Mesothelial cell of epicardium (in vitro differentiated cells): ENCODE results near the gene C17orf75. TPM values are rescaled to one million over a fixed set of nuclear protein-coding genes. Genes with fewer than 3 reads are reported as not detected.
A peak's percentile ranks its signal among the peaks of the same experiment; 100 is the strongest.

ENCODE experiments used
- DNase-seq, 2 experiments: peaks; one replicate each; pipeline ENCODE4 v3.0.0; 2021; ENCODE audit warnings: low spot score in 2 of 2; ENCODE audit not compliant: unreplicated experiment in 2 of 2
- H3K27ac Mint-ChIP-seq: 2 replicates; pipeline ENCODE4 v1.8.0; 2021; ENCODE audit warnings: mixed read lengths
- H3K27me3 Mint-ChIP-seq: 2 replicates; pipeline ENCODE4 v1.8.0; 2021; ENCODE audit warnings: low read depth, mixed read lengths
- H3K36me3 Mint-ChIP-seq: 2 replicates; pipeline ENCODE4 v1.8.0; 2021; ENCODE audit warnings: mixed read lengths
- H3K4me1 Mint-ChIP-seq: 2 replicates; pipeline ENCODE4 v1.8.0; 2021; ENCODE audit warnings: mixed read lengths
- H3K4me3 Mint-ChIP-seq: 2 replicates; pipeline ENCODE4 v1.8.0; 2021; ENCODE audit warnings: mild to moderate bottlenecking, moderate library complexity, mixed read lengths
- H3K9me3 Mint-ChIP-seq: 2 replicates; pipeline ENCODE4 v1.8.0; 2021; ENCODE audit warnings: mixed read lengths
- total RNA-seq: library from RNA; stranded (reverse); gene quantifications from 3 replicates; pipeline ENCODE4 v1.2.1, GENCODE V29; 2021
- TF ChIP-seq, protein P1 (sequence below): fragments of 200-600 bp; sonication (generic); IDR thresholded peaks from one replicate; pipeline ENCODE4 v1.5.0; 2021; ENCODE audit warnings: antibody characterized with exemption; ENCODE audit not compliant: unreplicated experiment

C17orf75 gene
- total RNA-seq, 1 donor from 2014 or later = 34.3 TPM

DNA sequence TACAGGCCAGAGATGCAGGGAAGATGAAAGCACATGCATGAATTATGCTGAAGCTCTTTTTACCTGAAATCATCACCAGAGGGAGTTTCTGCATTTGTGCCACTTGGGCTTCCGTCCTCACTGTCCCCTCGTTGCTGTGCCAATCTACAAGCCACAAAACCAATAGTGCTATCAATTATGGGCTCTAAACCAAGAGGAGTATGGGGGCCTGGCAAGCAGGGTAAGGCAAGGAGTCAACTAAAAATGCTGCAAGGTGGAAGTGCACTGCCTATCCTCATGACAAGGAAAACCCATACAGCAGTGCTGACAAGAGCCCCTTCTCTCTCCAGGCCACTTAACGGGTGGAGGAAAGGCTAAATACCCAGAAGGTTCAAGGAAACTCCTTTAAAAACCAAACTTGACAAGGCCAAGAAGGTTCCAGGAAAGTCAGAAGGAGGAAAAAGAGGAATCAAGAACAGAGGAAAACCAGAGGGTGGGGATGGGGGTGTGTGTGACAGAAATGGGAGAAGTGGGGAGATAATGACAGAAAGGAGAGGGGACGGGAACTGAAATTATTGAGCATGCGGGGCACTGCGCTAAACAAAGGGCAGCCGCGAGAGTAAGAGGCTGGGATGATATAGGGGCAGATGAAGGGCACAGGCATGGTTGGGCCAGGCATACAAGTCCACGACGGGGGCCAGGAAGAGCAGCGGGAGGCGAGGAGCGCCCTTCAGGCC is 674 bp downstream of the C17orf75 start:
- DNase-seq = no peak
- H3K4me1 Mint-ChIP-seq = peaks cover 22% of the 10 kb centered on the region
- peak overlapping the region; percentile 88 for H3K4me3 Mint-ChIP-seq
- TF ChIP-seq, protein P1, sequence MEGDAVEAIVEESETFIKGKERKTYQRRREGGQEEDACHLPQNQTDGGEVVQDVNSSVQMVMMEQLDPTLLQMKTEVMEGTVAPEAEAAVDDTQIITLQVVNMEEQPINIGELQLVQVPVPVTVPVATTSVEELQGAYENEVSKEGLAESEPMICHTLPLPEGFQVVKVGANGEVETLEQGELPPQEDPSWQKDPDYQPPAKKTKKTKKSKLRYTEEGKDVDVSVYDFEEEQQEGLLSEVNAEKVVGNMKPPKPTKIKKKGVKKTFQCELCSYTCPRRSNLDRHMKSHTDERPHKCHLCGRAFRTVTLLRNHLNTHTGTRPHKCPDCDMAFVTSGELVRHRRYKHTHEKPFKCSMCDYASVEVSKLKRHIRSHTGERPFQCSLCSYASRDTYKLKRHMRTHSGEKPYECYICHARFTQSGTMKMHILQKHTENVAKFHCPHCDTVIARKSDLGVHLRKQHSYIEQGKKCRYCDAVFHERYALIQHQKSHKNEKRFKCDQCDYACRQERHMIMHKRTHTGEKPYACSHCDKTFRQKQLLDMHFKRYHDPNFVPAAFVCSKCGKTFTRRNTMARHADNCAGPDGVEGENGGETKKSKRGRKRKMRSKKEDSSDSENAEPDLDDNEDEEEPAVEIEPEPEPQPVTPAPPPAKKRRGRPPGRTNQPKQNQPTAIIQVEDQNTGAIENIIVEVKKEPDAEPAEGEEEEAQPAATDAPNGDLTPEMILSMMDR = no peak
- H3K27ac Mint-ChIP-seq = peak overlapping the region; percentile 95
- H3K9me3 Mint-ChIP-seq = no peaks in the 10 kb centered on the region
- H3K27me3 Mint-ChIP-seq = no peaks in the 10 kb centered on the region
- H3K36me3 Mint-ChIP-seq = peaks cover 5% of the 10 kb centered on the region

DNA sequence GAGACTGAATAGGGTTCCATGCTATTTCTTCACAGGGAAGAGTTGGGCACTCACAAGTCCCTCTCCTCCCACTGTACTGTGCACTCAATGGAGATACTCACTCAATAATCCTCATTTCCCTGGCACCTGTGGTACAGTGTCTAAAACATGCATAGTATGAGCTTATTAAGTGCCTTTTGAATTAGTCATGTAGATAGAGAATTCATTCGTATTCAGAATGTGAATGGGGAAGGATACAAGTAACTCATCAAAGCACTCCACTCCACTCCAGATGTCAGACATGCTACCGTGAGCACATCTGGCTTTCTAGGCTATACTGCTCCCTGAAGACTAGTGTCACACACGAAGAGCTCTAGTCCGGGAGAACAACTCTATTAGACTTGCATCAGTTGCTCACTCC is 6.3 kb downstream of the C17orf75 start:
- Mint-ChIP-seq H3K36me3 (peaks cover 28% of the 10 kb centered on the region), H3K27ac (no peak overlapping the region), H3K4me1 (peaks cover 6% of the 10 kb centered on the region), H3K27me3 (no peaks in the 10 kb centered on the region), H3K4me3 (no peak overlapping the region), H3K9me3 (no peaks in the 10 kb centered on the region)
- TF ChIP-seq, protein P1 = no peak
- no peak for DNase-seq

DNA sequence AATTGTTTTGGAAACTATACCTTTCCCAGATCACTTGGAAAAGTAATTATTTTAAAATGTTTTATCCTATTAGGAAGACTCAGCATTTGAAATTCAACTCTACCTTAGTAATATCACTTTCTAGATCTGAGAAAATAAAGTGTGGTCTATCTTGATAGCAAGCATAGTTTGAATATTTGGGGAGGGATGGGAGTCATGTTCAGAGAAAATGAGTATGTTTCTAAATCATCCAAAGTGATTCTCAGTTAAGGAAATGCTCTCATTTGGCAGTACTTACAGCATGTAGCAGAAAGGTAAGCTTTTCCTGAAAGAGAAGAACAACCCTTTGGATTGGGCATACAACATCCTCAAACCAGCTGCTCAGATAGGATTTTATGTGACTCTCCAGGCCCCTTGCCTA is 6.9 kb downstream of the C17orf75 start:
- H3K4me3 Mint-ChIP-seq = no peak overlapping the region
- TF ChIP-seq, protein P1 = no peak
- no peak overlapping the region for H3K27ac Mint-ChIP-seq
- H3K4me1 Mint-ChIP-seq = peaks cover 5% of the 10 kb centered on the region
- H3K27me3 Mint-ChIP-seq = no peaks in the 10 kb centered on the region
- no peak for DNase-seq
- H3K9me3 Mint-ChIP-seq = no peaks in the 10 kb centered on the region
- peaks cover 27% of the 10 kb centered on the region for H3K36me3 Mint-ChIP-seq

DNA sequence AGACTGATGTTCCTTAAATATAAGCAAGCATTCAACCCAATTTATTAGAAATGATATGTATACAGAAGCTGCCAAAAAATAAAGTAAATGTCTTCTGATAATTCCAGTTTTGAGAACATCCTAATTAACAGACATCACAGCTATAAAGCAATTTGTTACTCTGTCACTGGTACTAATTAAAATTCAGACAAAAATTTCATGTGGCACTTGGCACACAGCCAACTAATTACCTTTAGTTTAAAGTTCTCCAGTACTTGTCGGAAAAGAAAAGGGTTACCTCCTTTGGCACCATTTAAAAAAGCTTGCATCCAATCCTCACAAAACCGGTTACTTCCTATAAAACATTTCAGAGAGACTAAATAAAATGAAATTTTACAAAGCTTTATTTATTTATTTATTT is 8.8 kb downstream of the C17orf75 start:
- Mint-ChIP-seq H3K4me1 (peaks cover 4% of the 10 kb centered on the region), H3K27ac (no peak overlapping the region), H3K36me3 (peaks cover 26% of the 10 kb centered on the region), H3K4me3 (no peak overlapping the region), H3K27me3 (no peaks in the 10 kb centered on the region), H3K9me3 (no peaks in the 10 kb centered on the region)
- TF ChIP-seq, protein P1 = no peak
- no peak for DNase-seq

DNA sequence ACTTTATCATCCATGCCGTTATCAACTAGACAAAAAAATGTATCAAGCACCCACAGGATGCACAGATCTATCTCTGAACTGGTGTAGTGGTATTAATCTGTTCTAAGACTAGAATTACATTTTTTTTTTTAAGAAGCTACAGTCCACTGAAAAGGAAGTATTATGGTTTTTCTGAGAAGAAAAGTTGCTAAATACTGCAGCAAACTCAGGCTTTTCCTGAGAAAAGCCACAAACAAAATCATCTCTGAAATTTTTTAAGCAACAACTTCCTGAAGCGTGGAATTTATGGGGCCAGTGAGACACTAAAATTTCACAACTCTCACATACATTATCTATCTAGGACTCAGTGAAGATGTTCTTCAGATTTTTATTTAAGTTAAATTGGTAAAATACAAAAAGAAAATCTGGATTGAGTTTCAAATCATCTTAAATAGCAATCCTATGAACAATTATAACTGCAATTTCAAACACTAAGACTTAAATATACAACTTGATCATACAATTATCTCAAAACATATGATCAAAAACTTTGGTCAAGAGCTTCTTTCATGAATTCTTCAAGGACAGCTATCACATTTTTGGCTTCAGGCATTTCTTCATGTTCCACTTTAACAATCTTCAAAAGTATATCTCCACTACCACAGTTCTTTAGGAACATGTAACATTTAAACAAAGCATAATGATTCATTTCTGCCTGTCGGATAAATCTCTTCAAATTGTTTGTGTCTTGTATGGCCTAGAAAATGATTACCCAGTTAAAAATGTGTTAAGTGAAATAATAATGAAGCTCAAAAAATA is 10.5 kb downstream of the C17orf75 start:
- Mint-ChIP-seq H3K27ac (no peak overlapping the region), H3K4me1 (peaks cover 4% of the 10 kb centered on the region), H3K36me3 (peaks cover 23% of the 10 kb centered on the region), H3K4me3 (no peak overlapping the region), H3K27me3 (no peaks in the 10 kb centered on the region), H3K9me3 (no peaks in the 10 kb centered on the region)
- no peak for DNase-seq
- TF ChIP-seq, protein P1 = no peak
